HEK293T (cell line): ENCODE measurements around the gene EIF2B1.

Experiments used
- CTCF ChIA-PET: fragments of 350-600 bp; formaldehyde crosslinking; extraction: SDS; loops from one replicate; lab custom pipeline; 2021; ENCODE audit warnings: antibody characterized with exemption, inconsistent platforms; lab: Yijun Ruan, JAX
- POLR2A ChIA-PET: fragments of 350-600 bp; formaldehyde crosslinking; extraction: SDS; loops from one replicate; lab custom pipeline; 2020; ENCODE audit warnings: antibody characterized with exemption, inconsistent platforms; lab: Yijun Ruan, JAX
- DNase-seq: peaks from one replicate; pipeline ENCODE4 v3.0.0; 2012; ENCODE audit warnings: mixed read lengths; ENCODE audit errors: extremely low spot score
- ARNT ChIP-seq: fragments of 450-650 bp; IDR thresholded peaks from 2 replicates; pipeline ENCODE4 v1.6.1; 2017; ENCODE audit warnings: mild to moderate bottlenecking
- BHLHE40 ChIP-seq: fragments of 450-650 bp; IDR thresholded peaks from 2 replicates; pipeline ENCODE4 v1.6.1; 2016; ENCODE audit warnings: mild to moderate bottlenecking, moderate library complexity, borderline replicate concordance
- CTBP1 ChIP-seq: fragments of 450-650 bp; IDR thresholded peaks from 2 replicates; pipeline ENCODE4 v1.6.1; 2016; ENCODE audit warnings: borderline replicate concordance
- ELF4 ChIP-seq: fragments of 450-650 bp; IDR thresholded peaks from 2 replicates; pipeline ENCODE4 v1.6.1; 2017; ENCODE audit warnings: antibody characterized with exemption
- FOXA1 ChIP-seq: fragments of 450-650 bp; IDR thresholded peaks from 2 replicates; pipeline ENCODE4 v1.6.1; 2016; ENCODE audit warnings: mild to moderate bottlenecking
- FOXK2 ChIP-seq: fragments of 450-650 bp; IDR thresholded peaks from 2 replicates; pipeline ENCODE4 v1.6.1; 2016; ENCODE audit warnings: mild to moderate bottlenecking
- FOXM1 ChIP-seq: fragments of 450-650 bp; IDR thresholded peaks from 2 replicates; pipeline ENCODE4 v1.6.1; 2017; ENCODE audit warnings: mild to moderate bottlenecking, borderline replicate concordance
- HDGF ChIP-seq: fragments of 450-650 bp; IDR thresholded peaks from 2 replicates; pipeline ENCODE4 v1.6.1; 2017; ENCODE audit warnings: antibody characterized with exemption, borderline replicate concordance
- L3MBTL2 ChIP-seq: fragments of 450-650 bp; conservative IDR thresholded peaks from 2 replicates; pipeline ENCODE4 v1.6.1; 2016; ENCODE audit warnings: mild to moderate bottlenecking
- LEF1 ChIP-seq: fragments of 450-650 bp; IDR thresholded peaks from 2 replicates; pipeline ENCODE4 v1.6.1; 2017; ENCODE audit warnings: mild to moderate bottlenecking, borderline replicate concordance
- NFRKB ChIP-seq: fragments of 450-650 bp; IDR thresholded peaks from 2 replicates; pipeline ENCODE4 v1.6.1; 2016; ENCODE audit warnings: mild to moderate bottlenecking, moderate library complexity
- PKNOX1 ChIP-seq: fragments of 450-650 bp; IDR thresholded peaks from 2 replicates; pipeline ENCODE4 v1.6.1; 2016
- SP1 ChIP-seq: fragments of 450-650 bp; IDR thresholded peaks from 2 replicates; pipeline ENCODE4 v1.6.1; 2017
- SUZ12 ChIP-seq: fragments of 450-650 bp; IDR thresholded peaks from 2 replicates; pipeline ENCODE4 v1.6.1; 2016; ENCODE audit warnings: mild to moderate bottlenecking
- TARDBP ChIP-seq: fragments of 450-650 bp; IDR thresholded peaks from 2 replicates; pipeline ENCODE4 v1.6.1; 2016
- ZNF384 ChIP-seq: fragments of 450-650 bp; IDR thresholded peaks from 2 replicates; pipeline ENCODE4 v1.6.1; 2016

EIF2B1 gene

GRCh38 chr12:123633379-123634141 is at the start of gene EIF2B1, which contains the start of gene GTF2H3:
EIF2B1 (minus strand) TSS chr12:123633686; CDS start chr12:123633557, 129 bp downstream.
GTF2H3 (plus strand) TSS chr12:123633829; CDS start chr12:123633860, 31 bp downstream.
- ChIA-PET CTCF (no interaction called here), POLR2A (interaction anchor here (0.6 to 3.3 kb wide), 3 partner anchors 11 to 268 kb away, joined by 3 to 11 read pairs (median 5); partner anchors contain the start of gene ATP6V0A2)
- DNase-seq: peak; percentile 98
- TF ChIP-seq ELF4 (peak; percentile 93), PKNOX1 (peak; percentile 28; the same call in 1 of the 2 replicates), FOXM1 (no peak), L3MBTL2 (peak; percentile 78), NFRKB (peak; percentile 52; the same call in 1 of the 2 replicates)

GRCh38 chr12:123681605-123682004 is 48.1 kb upstream of the EIF2B1 start:
- CTCF ChIA-PET: no interaction called here
- POLR2A ChIA-PET: no interaction called here
- TF ChIP-seq HDGF (no peak), BHLHE40 (no peak), L3MBTL2 (no peak), TARDBP (no peak), ZNF384 (no peak), SUZ12 (no peak), FOXM1 (no peak), SP1 (no peak), LEF1 (no peak), ELF4 (no peak), NFRKB (no peak), FOXK2 (no peak), CTBP1 (no peak), ARNT (no peak), FOXA1 (no peak), PKNOX1 (no peak)
- DNase-seq: no peak

GRCh38 chr12:123678981-123679380 is 45.5 kb upstream of the EIF2B1 start:
- no peak for TF ChIP-seq ZNF384
- no peak for TF ChIP-seq PKNOX1
- TF ChIP-seq SUZ12: no peak
- TF ChIP-seq FOXK2: no peak
- no peak for TF ChIP-seq L3MBTL2
- TF ChIP-seq TARDBP: no peak
- no peak for TF ChIP-seq FOXM1
- no peak for TF ChIP-seq LEF1
- TF ChIP-seq ELF4: no peak
- TF ChIP-seq ARNT: no peak
- no peak for TF ChIP-seq CTBP1
- no peak for TF ChIP-seq HDGF
- TF ChIP-seq SP1: no peak
- no peak for TF ChIP-seq NFRKB
- no peak for TF ChIP-seq BHLHE40
- POLR2A ChIA-PET: no interaction called here
- no peak for DNase-seq
- CTCF ChIA-PET: interaction anchor here (0.6 kb wide), 1 partner anchor 88 kb away, joined by 3 read pairs; no protein-coding TSS in a partner anchor

- no peak for DNase-seq
- POLR2A ChIA-PET: no interaction called here
- CTCF ChIA-PET: no interaction called here
- TF ChIP-seq SP1 (no peak), PKNOX1 (no peak), FOXK2 (no peak), ELF4 (no peak), SUZ12 (no peak), L3MBTL2 (no peak)
These were observed 43.3 kb upstream of the EIF2B1 start for GRCh38 chr12:123676616-123677320.

- no peak for DNase-seq
- CTCF ChIA-PET: no interaction called here
- TF ChIP-seq LEF1 (no peak), PKNOX1 (no peak), CTBP1 (no peak), NFRKB (no peak), SP1 (no peak), TARDBP (no peak), BHLHE40 (no peak), ELF4 (no peak), FOXM1 (no peak), ZNF384 (no peak), ARNT (no peak), FOXK2 (no peak), SUZ12 (no peak), L3MBTL2 (no peak), HDGF (no peak), FOXA1 (no peak)
- POLR2A ChIA-PET: no interaction called here
These were observed 42.0 kb upstream of the EIF2B1 start for GRCh38 chr12:123675436-123675835.
